ENCODE results near the gene ITGA2B. TPM values are rescaled to one million over a fixed set of nuclear protein-coding genes. Genes with fewer than 3 reads are reported as not detected.

The ITGA2B gene
- total and polyA plus RNA-seq, 8 donors: 0.09 to 0.61 (median 0.48) TPM

DNA sequence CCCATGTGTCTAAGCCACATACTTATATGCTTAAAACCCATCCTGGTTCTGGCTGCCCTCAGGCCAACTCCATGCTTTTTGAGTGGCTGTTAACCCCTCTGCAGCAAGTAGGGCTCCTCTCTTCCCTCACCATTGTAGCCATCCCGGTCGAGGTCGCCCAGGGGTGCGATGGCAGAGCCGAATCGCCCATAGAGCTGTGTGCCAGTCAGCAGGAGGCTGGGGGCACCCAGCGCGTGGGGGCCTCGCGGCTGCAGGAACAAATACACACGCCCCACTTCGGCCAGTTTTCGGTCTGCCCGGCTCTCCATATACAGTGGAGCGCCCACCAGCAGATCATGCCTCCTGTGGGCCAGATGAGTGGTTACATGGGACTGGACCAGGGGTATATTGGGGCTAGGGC, 6.1 kb downstream of the ITGA2B start:
- H3K9me3 ChIP-seq: no peaks in the 10 kb centered on the region
- 87 to 89% methylated on average over 15 of the region's 15 CpGs for WGBS, 2 donors
- no peak for FAIRE-seq

GRCh38 chr17:44382917-44383316, 6.5 kb downstream of the ITGA2B start:
- Histone ChIP-seq H3K36me3 (no peaks in the 10 kb centered on the region), H3K27me3 (no peaks in the 10 kb centered on the region), H3K9me3 (no peaks in the 10 kb centered on the region), H3K27ac (no peak overlapping the region), H3K4me3 (no peak overlapping the region), H3K4me1 (peaks cover 0 to 3% (median 0%) of the 10 kb centered on the region in 3 donors)
- no peak for ATAC-seq
- WGBS, 2 donors: 75 to 84% methylated on average over 6 of the region's 6 CpGs
- DNase-seq: no peak
- no peak for FAIRE-seq
- TF ChIP-seq CTCF (IDR thresholded peaks at IDR 0.05): no peak
- intact Hi-C loops (cut with DNase I): no loop called here

More for the DNA sequence above, 6.1 kb downstream of the ITGA2B start:
- Histone ChIP-seq H3K4me3 (no peak overlapping the region), H3K4me1 (peaks cover 0 to 3% (median 0%) of the 10 kb centered on the region in 3 donors), H3K36me3 (no peaks in the 10 kb centered on the region), H3K27ac (no peak overlapping the region), H3K27me3 (no peaks in the 10 kb centered on the region)
- TF ChIP-seq CTCF (IDR thresholded peaks at IDR 0.05): no peak
- DNase-seq (peak in 1 of 6 donors; percentile 52), ATAC-seq (no peak)
- intact Hi-C loops (cut with DNase I): no loop called here

- intact Hi-C loops (cut with DNase I): no loop called here
- no peak for FAIRE-seq
- H3K4me1 ChIP-seq: peaks cover 0 to 3% (median 0%) of the 10 kb centered on the region in 3 donors
These were observed 7.6 kb downstream of the ITGA2B start for GRCh38 chr17:44381810-44382305.

DNA sequence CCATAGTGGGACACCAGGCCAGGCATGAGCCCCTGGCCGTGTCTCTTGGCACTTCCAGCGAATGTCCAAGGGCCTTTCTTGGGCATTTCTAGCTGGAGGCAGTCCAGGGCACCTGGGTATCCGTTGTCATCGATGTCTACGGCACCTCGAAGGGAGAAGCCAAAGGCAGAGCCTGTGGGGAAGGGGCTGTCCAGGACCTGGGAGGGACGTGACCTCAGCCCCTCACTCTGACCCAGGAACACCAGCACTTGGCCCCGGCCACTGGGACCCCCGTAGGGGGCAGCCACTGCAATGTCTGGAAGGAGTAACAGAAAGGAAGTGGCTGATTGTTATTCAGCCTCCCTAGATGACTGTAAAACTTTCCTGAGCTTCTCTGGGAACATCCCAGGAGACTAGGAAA, 8.7 kb downstream of the ITGA2B start:
- H3K4me3 ChIP-seq: no peak overlapping the region
- no peaks in the 10 kb centered on the region for H3K27me3 ChIP-seq
- peaks cover 0 to under 1% (median 0%) of the 10 kb centered on the region in 3 donors for H3K4me1 ChIP-seq
- intact Hi-C loops (cut with DNase I): no loop called here
- no peak for TF ChIP-seq CTCF (IDR thresholded peaks at IDR 0.05)
- no peak for ATAC-seq
- H3K27ac ChIP-seq: no peak overlapping the region
- no peaks in the 10 kb centered on the region for H3K9me3 ChIP-seq
- no peak for FAIRE-seq
- 54 to 64% methylated on average over 9 of the region's 9 CpGs for WGBS, 2 donors
- no peak for DNase-seq
- no peaks in the 10 kb centered on the region for H3K36me3 ChIP-seq

More at GRCh38 chr17:44381810-44382305, 7.6 kb downstream of the ITGA2B start:
- Histone ChIP-seq H3K4me3 (no peak overlapping the region), H3K27me3 (no peaks in the 10 kb centered on the region), H3K36me3 (no peaks in the 10 kb centered on the region), H3K27ac (no peak overlapping the region), H3K9me3 (no peaks in the 10 kb centered on the region)
- WGBS, 2 donors: 61 to 84% methylated on average over 4 of the region's 4 CpGs
- TF ChIP-seq CTCF (IDR thresholded peaks at IDR 0.05): no peak
- ATAC-seq (no peak), DNase-seq (no peak)

DNA sequence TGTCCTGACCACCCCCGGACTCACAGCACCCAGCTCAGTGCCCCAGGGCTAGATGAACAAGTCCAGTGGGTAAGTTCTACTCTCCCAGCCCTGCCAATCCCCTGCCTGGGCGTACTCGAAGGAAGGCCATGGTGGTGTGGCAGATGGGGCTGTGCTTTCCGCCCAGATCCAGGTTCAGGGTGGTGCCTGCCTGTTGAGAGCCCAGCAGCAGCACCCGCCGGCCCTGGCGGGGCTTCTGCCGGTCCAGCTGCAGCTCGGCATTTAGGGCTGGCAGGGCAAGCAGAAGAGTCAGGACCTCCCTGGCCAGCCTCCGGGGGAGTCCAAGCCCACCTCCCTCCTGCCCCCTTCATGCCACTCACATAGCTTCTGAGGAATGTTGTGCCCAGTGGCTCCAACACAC, 9.6 kb downstream of the ITGA2B start:
- WGBS, 2 donors: 77 to 88% methylated on average over 10 of the region's 10 CpGs
- no peak for ATAC-seq

More for the DNA sequence above, 9.6 kb downstream of the ITGA2B start:
- Histone ChIP-seq H3K27me3 (no peaks in the 10 kb centered on the region), H3K36me3 (no peaks in the 10 kb centered on the region), H3K9me3 (no peaks in the 10 kb centered on the region), H3K27ac (no peak overlapping the region), H3K4me3 (no peak overlapping the region), H3K4me1 (no peaks in the 10 kb centered on the region)
- no peak for DNase-seq
- no peak for FAIRE-seq
- intact Hi-C loops (cut with DNase I): no loop called here
- no peak for TF ChIP-seq CTCF (IDR thresholded peaks at IDR 0.05)

Data from pancreas (tissue), 10 donors.